HEK293 (cell line): ENCODE measurements around the gene EIF2B2.

Experiments
- CTCF ChIA-PET: fragments of 350-600 bp; formaldehyde crosslinking; extraction: SDS; loops from one replicate; lab custom pipeline; 2021; ENCODE audit warnings: antibody characterized with exemption; lab: Yijun Ruan, JAX
- POLR2A ChIA-PET: fragments of 300-600 bp; formaldehyde crosslinking; extraction: SDS; loops from one replicate; lab custom pipeline; 2020; ENCODE audit warnings: antibody characterized with exemption, inconsistent platforms; lab: Yijun Ruan, JAX
- H3K27ac ChIP-seq: fragments of 200-500 bp; sonication (Bioruptor generic); 2 replicates; pipeline ENCODE4 v1.5.1; 2014; ENCODE audit warnings: low read depth, low read length, control low read depth, inconsistent platforms; ENCODE audit errors: extremely low read depth
- H3K36me3 ChIP-seq, 2 experiments: fragments of 200-500 bp in 1 of 2; sonication (Bioruptor generic) in 1 of 2; 1 replicate in 1 of 2; 2 replicates in 1 of 2; pipeline ENCODE4 v1.5.1; 2014 to 2017; ENCODE audit warnings: inconsistent platforms in 2 of 2, low read length in 2 of 2; ENCODE audit not compliant: control insufficient read depth in 2 of 2, insufficient read depth in 1 of 2
- H3K4me1 ChIP-seq: fragments of 200-500 bp; sonication (Bioruptor generic); 2 replicates; pipeline ENCODE4 v1.5.1; 2014; ENCODE audit warnings: mild to moderate bottlenecking, low read length, inconsistent platforms; ENCODE audit not compliant: control insufficient read depth, insufficient read depth
- H3K4me3 ChIP-seq: 2 replicates; pipeline ENCODE4 v1.5.1; 2011; ENCODE audit warnings: low read depth, mild to moderate bottlenecking, control low read depth, low read length, moderate library complexity
- H3K9me3 ChIP-seq: fragments of 200-500 bp; sonication (Bioruptor generic); 2 replicates; pipeline ENCODE4 v1.5.1; 2014; ENCODE audit warnings: low read depth, low read length, inconsistent platforms; ENCODE audit not compliant: control insufficient read depth, insufficient read depth
- BCL11A ChIP-seq: fragments of 450-650 bp; formaldehyde crosslinking; IDR thresholded peaks from 2 replicates; pipeline ENCODE4 v1.5.1; 2016; ENCODE audit warnings: low read depth, missing biosample characterization, missing genetic modification characterization
- GFI1B ChIP-seq: fragments of 450-650 bp; formaldehyde crosslinking; IDR thresholded peaks from 2 replicates; pipeline ENCODE4 v1.5.1; 2016; ENCODE audit warnings: missing biosample characterization, missing genetic modification characterization
- HOXA7 ChIP-seq: sonication (generic); formaldehyde crosslinking; IDR thresholded peaks from 2 replicates; pipeline ENCODE4 v1.8.1; 2022; ENCODE audit warnings: missing genetic modification reagents, borderline replicate concordance
- HOXD13 ChIP-seq: sonication (generic); formaldehyde crosslinking; IDR thresholded peaks from 2 replicates; pipeline ENCODE4 v1.8.0; 2022; ENCODE audit warnings: missing genetic modification reagents, borderline replicate concordance
- KLF8 ChIP-seq: fragments of 450-650 bp; formaldehyde crosslinking; IDR thresholded peaks from 2 replicates; pipeline ENCODE4 v1.5.1; 2016; ENCODE audit warnings: missing biosample characterization, missing genetic modification characterization
- SCRT1 ChIP-seq: fragments of 450-650 bp; formaldehyde crosslinking; IDR thresholded peaks from 2 replicates; pipeline ENCODE4 v1.5.1; 2016; ENCODE audit warnings: missing biosample characterization, missing genetic modification characterization, borderline replicate concordance
- SCRT2 ChIP-seq: fragments of 450-650 bp; formaldehyde crosslinking; IDR thresholded peaks from 2 replicates; pipeline ENCODE4 v1.5.1; 2016; ENCODE audit warnings: missing biosample characterization, missing genetic modification characterization
- SP3 ChIP-seq: fragments of 450-650 bp; formaldehyde crosslinking; IDR thresholded peaks from 2 replicates; pipeline ENCODE4 v1.5.1; 2016; ENCODE audit warnings: missing biosample characterization, missing genetic modification characterization
- ZBTB1 ChIP-seq: fragments of 450-650 bp; formaldehyde crosslinking; IDR thresholded peaks from 2 replicates; pipeline ENCODE4 v1.5.1; 2016; ENCODE audit warnings: missing biosample characterization, missing genetic modification characterization
- ZEB2 ChIP-seq: fragments of 450-650 bp; formaldehyde crosslinking; IDR thresholded peaks from 2 replicates; pipeline ENCODE4 v1.5.1; 2016; ENCODE audit warnings: missing biosample characterization, missing genetic modification characterization
- ZFP41 ChIP-seq: fragments of 450-650 bp; formaldehyde crosslinking; IDR thresholded peaks from 2 replicates; pipeline ENCODE4 v1.5.1; 2016; ENCODE audit warnings: missing biosample characterization, missing genetic modification characterization, borderline replicate concordance
- ZNF10 ChIP-seq: fragments of 450-650 bp; formaldehyde crosslinking; IDR thresholded peaks from 2 replicates; pipeline ENCODE4 v1.5.1; 2017; ENCODE audit warnings: missing biosample characterization, missing genetic modification characterization
- ZNF112 ChIP-seq: fragments of 450-650 bp; formaldehyde crosslinking; IDR thresholded peaks from 2 replicates; pipeline ENCODE4 v1.5.0; 2017; ENCODE audit warnings: missing biosample characterization, missing genetic modification characterization
- ZNF19 ChIP-seq: fragments of 450-650 bp; formaldehyde crosslinking; IDR thresholded peaks from 2 replicates; pipeline ENCODE4; 2016; ENCODE audit warnings: missing biosample characterization, missing genetic modification characterization, low read depth
- ZNF24 ChIP-seq: fragments of 450-650 bp; formaldehyde crosslinking; IDR thresholded peaks from 2 replicates; pipeline ENCODE4 v1.5.1; 2016; ENCODE audit warnings: missing biosample characterization, missing genetic modification characterization
- ZNF324 ChIP-seq: fragments of 450-650 bp; formaldehyde crosslinking; IDR thresholded peaks from 2 replicates; pipeline ENCODE4 v1.5.1; 2016; ENCODE audit warnings: missing biosample characterization, missing genetic modification characterization
- ZNF433 ChIP-seq: fragments of 450-650 bp; formaldehyde crosslinking; IDR thresholded peaks from 2 replicates; pipeline ENCODE4 v1.5.1; 2016; ENCODE audit warnings: missing biosample characterization, missing genetic modification characterization, low read depth
- ZNF544 ChIP-seq: fragments of 450-650 bp; formaldehyde crosslinking; IDR thresholded peaks from 2 replicates; pipeline ENCODE4 v1.5.0; 2017; ENCODE audit warnings: missing biosample characterization, missing genetic modification characterization
- ZNF549 ChIP-seq: fragments of 450-650 bp; IDR thresholded peaks from 2 replicates; pipeline ENCODE4 v1.5.1; 2018; ENCODE audit warnings: missing biosample characterization, missing genetic modification characterization, mild to moderate bottlenecking, inconsistent platforms, moderate library complexity
- ZNF558 ChIP-seq: fragments of 450-650 bp; formaldehyde crosslinking; IDR thresholded peaks from 2 replicates; pipeline ENCODE4 v1.5.1; 2016; ENCODE audit warnings: missing biosample characterization, missing genetic modification characterization
- ZNF585B ChIP-seq: fragments of 450-650 bp; formaldehyde crosslinking; IDR thresholded peaks from 2 replicates; pipeline ENCODE4 v1.5.1; 2016; ENCODE audit warnings: missing biosample characterization, missing genetic modification characterization
- ZNF654 ChIP-seq: fragments of 450-650 bp; formaldehyde crosslinking; IDR thresholded peaks from 2 replicates; pipeline ENCODE4 v1.5.1; 2016; ENCODE audit warnings: low read depth, missing biosample characterization, missing genetic modification characterization
- ZNF776 ChIP-seq: fragments of 450-650 bp; formaldehyde crosslinking; IDR thresholded peaks from 2 replicates; pipeline ENCODE4 v1.5.0; 2017; ENCODE audit warnings: missing biosample characterization, missing genetic modification characterization, borderline replicate concordance
- ZSCAN30 ChIP-seq: fragments of 450-650 bp; IDR thresholded peaks from 2 replicates; pipeline ENCODE4 v1.5.1; 2018; ENCODE audit warnings: missing biosample characterization, mild to moderate bottlenecking, missing genetic modification characterization, moderate library complexity
- TF ChIP-seq, protein P1 (sequence below): fragments of 450-650 bp; formaldehyde crosslinking; optimal IDR thresholded peaks from 2 replicates; pipeline ENCODE3; 2016; ENCODE audit warnings: missing biosample characterization, mild to moderate bottlenecking, missing genetic modification characterization
- TF ChIP-seq, protein P2 (sequence below): fragments of 450-650 bp; formaldehyde crosslinking; IDR thresholded peaks from 2 replicates; pipeline ENCODE4 v1.5.1; 2016; ENCODE audit warnings: missing biosample characterization, missing genetic modification characterization
- TF ChIP-seq, protein P3 (sequence below): fragments of 450-650 bp; formaldehyde crosslinking; IDR thresholded peaks from 2 replicates; pipeline ENCODE4 v1.5.1; 2016; ENCODE audit warnings: missing biosample characterization, missing genetic modification characterization
- TF ChIP-seq, protein P4 (sequence below): fragments of 450-650 bp; formaldehyde crosslinking; IDR thresholded peaks from 2 replicates; pipeline ENCODE4 v1.5.1; 2016; ENCODE audit warnings: missing biosample characterization, missing genetic modification characterization

EIF2B2 gene

GRCh38 chr14:74985806-74986205 is 16.9 kb upstream of the EIF2B2 start:
- H3K4me1 ChIP-seq: no peaks in the 10 kb centered on the region
- POLR2A ChIA-PET: no interaction called here
- CTCF ChIA-PET: interaction anchor here (0.7 kb wide), 1 partner anchor 129 kb away, joined by 3 read pairs; no protein-coding TSS in a partner anchor
- H3K9me3 ChIP-seq: no peaks in the 10 kb centered on the region
- H3K4me3 ChIP-seq: no peak overlapping the region
- H3K27ac ChIP-seq: no peak overlapping the region
- H3K36me3 ChIP-seq: no peaks in the 10 kb centered on the region
- TF ChIP-seq ZNF549: no peak
- TF ChIP-seq ZBTB1 (tag by site-specific recombination): no peak
- no peak for TF ChIP-seq ZNF544 (tag by site-specific recombination)

DNA sequence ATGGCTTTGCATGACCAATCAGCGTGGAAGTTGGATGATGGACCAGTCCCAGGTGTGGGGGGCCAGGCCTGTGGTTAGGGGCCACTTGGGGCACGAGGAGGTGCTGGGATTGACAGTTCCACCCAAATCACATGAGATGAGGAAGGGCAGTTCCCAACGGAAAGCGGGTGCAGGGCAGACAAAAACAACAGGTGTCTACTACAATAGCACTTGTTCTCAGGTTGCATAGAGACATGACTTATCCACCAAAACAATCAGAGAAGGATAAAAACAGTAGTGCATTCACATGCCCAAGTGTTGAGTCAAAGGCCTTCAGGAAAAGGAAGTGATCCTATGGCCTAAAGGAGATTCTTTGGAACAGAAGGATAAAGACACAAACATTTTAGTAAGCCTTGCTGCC is 14.6 kb upstream of the EIF2B2 start:
- ChIA-PET POLR2A (no interaction called here), CTCF (interaction anchor here (0.9 kb wide), 1 partner anchor 9 kb away, joined by 3 read pairs; no protein-coding TSS in a partner anchor)
- 0 out of 2 replicates have a peak, but pooled peaks have one; percentile 33 for TF ChIP-seq SCRT1 (tag by site-specific recombination)
- peak; percentile 79 for TF ChIP-seq SCRT2
- TF ChIP-seq ZNF558 (tag by site-specific recombination): no peak
- no peak for TF ChIP-seq GFI1B (tag by site-specific recombination)
- TF ChIP-seq ZNF324 (tag by site-specific recombination): no peak
- TF ChIP-seq, protein P1, sequence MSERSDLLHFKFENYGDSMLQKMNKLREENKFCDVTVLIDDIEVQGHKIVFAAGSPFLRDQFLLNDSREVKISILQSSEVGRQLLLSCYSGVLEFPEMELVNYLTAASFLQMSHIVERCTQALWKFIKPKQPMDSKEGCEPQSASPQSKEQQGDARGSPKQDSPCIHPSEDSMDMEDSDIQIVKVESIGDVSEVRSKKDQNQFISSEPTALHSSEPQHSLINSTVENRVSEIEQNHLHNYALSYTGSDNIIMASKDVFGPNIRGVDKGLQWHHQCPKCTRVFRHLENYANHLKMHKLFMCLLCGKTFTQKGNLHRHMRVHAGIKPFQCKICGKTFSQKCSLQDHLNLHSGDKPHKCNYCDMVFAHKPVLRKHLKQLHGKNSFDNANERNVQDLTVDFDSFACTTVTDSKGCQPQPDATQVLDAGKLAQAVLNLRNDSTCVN (tag by site-specific recombination): no peak
- no peak for TF ChIP-seq ZNF24 (tag by site-specific recombination)
- no peak for TF ChIP-seq HOXD13 (CRISPR knock-in tag)
- no peak for TF ChIP-seq ZNF19
- TF ChIP-seq, protein P2, sequence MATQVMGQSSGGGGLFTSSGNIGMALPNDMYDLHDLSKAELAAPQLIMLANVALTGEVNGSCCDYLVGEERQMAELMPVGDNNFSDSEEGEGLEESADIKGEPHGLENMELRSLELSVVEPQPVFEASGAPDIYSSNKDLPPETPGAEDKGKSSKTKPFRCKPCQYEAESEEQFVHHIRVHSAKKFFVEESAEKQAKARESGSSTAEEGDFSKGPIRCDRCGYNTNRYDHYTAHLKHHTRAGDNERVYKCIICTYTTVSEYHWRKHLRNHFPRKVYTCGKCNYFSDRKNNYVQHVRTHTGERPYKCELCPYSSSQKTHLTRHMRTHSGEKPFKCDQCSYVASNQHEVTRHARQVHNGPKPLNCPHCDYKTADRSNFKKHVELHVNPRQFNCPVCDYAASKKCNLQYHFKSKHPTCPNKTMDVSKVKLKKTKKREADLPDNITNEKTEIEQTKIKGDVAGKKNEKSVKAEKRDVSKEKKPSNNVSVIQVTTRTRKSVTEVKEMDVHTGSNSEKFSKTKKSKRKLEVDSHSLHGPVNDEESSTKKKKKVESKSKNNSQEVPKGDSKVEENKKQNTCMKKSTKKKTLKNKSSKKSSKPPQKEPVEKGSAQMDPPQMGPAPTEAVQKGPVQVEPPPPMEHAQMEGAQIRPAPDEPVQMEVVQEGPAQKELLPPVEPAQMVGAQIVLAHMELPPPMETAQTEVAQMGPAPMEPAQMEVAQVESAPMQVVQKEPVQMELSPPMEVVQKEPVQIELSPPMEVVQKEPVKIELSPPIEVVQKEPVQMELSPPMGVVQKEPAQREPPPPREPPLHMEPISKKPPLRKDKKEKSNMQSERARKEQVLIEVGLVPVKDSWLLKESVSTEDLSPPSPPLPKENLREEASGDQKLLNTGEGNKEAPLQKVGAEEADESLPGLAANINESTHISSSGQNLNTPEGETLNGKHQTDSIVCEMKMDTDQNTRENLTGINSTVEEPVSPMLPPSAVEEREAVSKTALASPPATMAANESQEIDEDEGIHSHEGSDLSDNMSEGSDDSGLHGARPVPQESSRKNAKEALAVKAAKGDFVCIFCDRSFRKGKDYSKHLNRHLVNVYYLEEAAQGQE (tag by site-specific recombination): no peak
- no peak for TF ChIP-seq ZFP41 (tag by site-specific recombination)
- Histone ChIP-seq H3K36me3 (no peaks in the 10 kb centered on the region), H3K27ac (no peak overlapping the region), H3K4me1 (no peaks in the 10 kb centered on the region), H3K9me3 (no peaks in the 10 kb centered on the region), H3K4me3 (no peak overlapping the region)

DNA sequence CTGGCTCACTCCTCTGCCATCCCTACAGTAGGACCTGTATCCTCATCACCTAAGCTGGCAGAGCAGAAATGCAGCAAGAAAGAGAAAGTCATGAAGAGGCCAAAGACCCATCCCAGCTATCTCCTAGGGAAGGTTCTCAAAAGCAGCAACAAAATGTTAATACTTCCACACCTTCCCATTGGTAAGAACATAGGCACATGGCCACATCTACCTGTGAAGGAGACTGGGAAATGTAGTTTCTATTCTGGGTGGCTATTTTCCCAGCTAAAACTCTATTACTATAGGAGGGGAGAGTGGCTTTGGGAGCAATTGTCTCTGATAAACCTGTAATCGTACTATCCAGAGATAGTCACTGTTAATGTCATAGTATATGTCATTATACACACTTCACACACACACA is 13.7 kb upstream of the EIF2B2 start:
- no peak overlapping the region for H3K4me3 ChIP-seq
- H3K9me3 ChIP-seq: no peaks in the 10 kb centered on the region
- no peak for TF ChIP-seq ZNF112 (tag by site-specific recombination)
- TF ChIP-seq ZNF433 (tag by site-specific recombination): no peak
- TF ChIP-seq HOXA7 (CRISPR knock-in tag): no peak
- no peak for TF ChIP-seq ZEB2 (tag by site-specific recombination)
- no peak for TF ChIP-seq KLF8 (tag by site-specific recombination)
- TF ChIP-seq, protein P3, sequence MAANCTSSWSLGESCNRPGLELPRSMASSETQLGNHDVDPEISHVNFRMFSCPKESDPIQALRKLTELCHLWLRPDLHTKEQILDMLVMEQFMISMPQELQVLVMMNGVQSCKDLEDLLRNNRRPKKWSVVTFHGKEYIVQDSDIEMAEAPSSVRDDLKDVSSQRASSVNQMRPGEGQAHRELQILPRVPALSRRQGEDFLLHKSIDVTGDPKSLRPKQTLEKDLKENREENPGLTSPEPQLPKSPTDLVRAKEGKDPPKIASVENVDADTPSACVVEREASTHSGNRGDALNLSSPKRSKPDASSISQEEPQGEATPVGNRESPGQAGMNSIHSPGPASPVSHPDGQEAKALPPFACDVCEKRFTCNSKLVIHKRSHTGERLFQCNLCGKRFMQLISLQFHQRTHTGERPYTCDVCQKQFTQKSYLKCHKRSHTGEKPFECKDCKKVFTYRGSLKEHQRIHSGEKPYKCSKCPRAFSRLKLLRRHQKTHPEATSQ (tag by site-specific recombination): no peak
- no peak for TF ChIP-seq GFI1B (tag by site-specific recombination)
- TF ChIP-seq SP3: no peak
- TF ChIP-seq ZSCAN30 (tag by site-specific recombination): no peak
- TF ChIP-seq ZNF585B (tag by site-specific recombination): no peak
- no peak for TF ChIP-seq ZNF776 (tag by site-specific recombination)
- no peak for TF ChIP-seq ZNF654 (tag by site-specific recombination)
- no peak for TF ChIP-seq BCL11A (tag by site-specific recombination)
- no peak for TF ChIP-seq ZNF10 (tag by site-specific recombination)
- TF ChIP-seq, protein P4, sequence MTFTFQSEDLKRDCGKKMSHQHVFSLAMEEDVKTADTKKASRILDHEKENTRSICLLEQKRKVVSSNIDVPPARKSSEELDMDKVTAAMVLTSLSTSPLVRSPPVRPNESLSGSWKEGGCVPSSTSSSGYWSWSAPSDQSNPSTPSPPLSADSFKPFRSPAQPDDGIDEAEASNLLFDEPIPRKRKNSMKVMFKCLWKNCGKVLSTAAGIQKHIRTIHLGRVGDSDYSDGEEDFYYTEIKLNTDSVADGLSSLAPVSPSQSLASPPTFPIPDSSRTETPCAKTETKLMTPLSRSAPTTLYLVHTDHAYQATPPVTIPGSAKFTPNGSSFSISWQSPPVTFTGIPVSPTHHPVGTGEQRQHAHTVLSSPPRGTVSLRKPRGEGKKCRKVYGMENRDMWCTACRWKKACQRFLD: no peak
- TF ChIP-seq, all 188 proteins: peak for 0
- Histone ChIP-seq H3K36me3 (no peaks in the 10 kb centered on the region), H3K27ac (no peak overlapping the region), H3K4me1 (no peaks in the 10 kb centered on the region)
- POLR2A ChIA-PET: no interaction called here
- CTCF ChIA-PET: no interaction called here
